IMR-90 (cell line): ENCODE data around the gene MAGI2. TPM values are rescaled to one million over a fixed set of nuclear protein-coding genes. Genes with fewer than 3 reads are reported as not detected.
A peak's percentile ranks its signal among the peaks of the same experiment; 100 is the strongest.

Experiments
- ATAC-seq: fragments of 200-7000 bp; cut with Tn5 transposase; 2 replicates; pipeline ENCODE4 v1.9.1; 2020; ENCODE audit warnings: low read depth, mild to moderate bottlenecking, moderate library complexity
- BruUV-seq: library from RNA; stranded (reverse); fragments of 400-500 nt; replicated peaks from 2 replicates; lab custom pipeline; 2021; lab: Mats Ljungman, UMichigan
- CTCF ChIA-PET: fragments of 300-600 bp; formaldehyde crosslinking; extraction: SDS; loops from one replicate; lab custom pipeline; 2021; ENCODE audit warnings: antibody characterized with exemption; lab: Yijun Ruan, JAX
- POLR2A ChIA-PET: fragments of 300-600 bp; sonication (Branson Sonifier 250); formaldehyde crosslinking; loops from one replicate; lab custom pipeline; 2022; ENCODE audit warnings: antibody characterized with exemption; ENCODE audit not compliant: unreplicated experiment; lab: Charles Lee
- DNase-seq: peaks from one replicate; pipeline ENCODE4 v3.0.0; 2013
- H2AFZ ChIP-seq: replicated peaks from 2 replicates; pipeline ENCODE3; 2013; ENCODE audit warnings: low read length, mild to moderate bottlenecking; ENCODE audit not compliant: poor library complexity
- H2AK5ac ChIP-seq: 2 replicates; pipeline ENCODE4 v1.6.1; 2013; ENCODE audit warnings: low read depth, low read length, inconsistent platforms
- H2AK9ac ChIP-seq: replicated peaks from 2 replicates; pipeline ENCODE3; 2013; ENCODE audit warnings: mild to moderate bottlenecking, low read depth, low read length, moderate library complexity; ENCODE audit not compliant: poor library complexity
- H2BK120ac ChIP-seq: 2 replicates; pipeline ENCODE4 v1.6.1; 2013; ENCODE audit warnings: low read depth, low read length, inconsistent platforms
- H2BK15ac ChIP-seq: 3 replicates; pipeline ENCODE4 v1.6.1; 2013; ENCODE audit warnings: low read depth, low read length, inconsistent platforms
- H2BK20ac ChIP-seq: 2 replicates; pipeline ENCODE4 v1.6.1; 2013; ENCODE audit warnings: low read depth, mild to moderate bottlenecking, inconsistent platforms, low read length, moderate library complexity
- H2BK5ac ChIP-seq: 2 replicates; pipeline ENCODE4 v1.6.1; 2013; ENCODE audit warnings: mild to moderate bottlenecking, low read depth, low read length, inconsistent platforms; ENCODE audit not compliant: poor library complexity, severe bottlenecking
- H3K14ac ChIP-seq: replicated peaks from 2 replicates; pipeline ENCODE4 v1.6.1; 2013; ENCODE audit warnings: low read depth, low read length, inconsistent platforms
- H3K18ac ChIP-seq: 2 replicates; pipeline ENCODE4 v1.6.1; 2013; ENCODE audit warnings: low read depth, low read length, control low read depth
- H3K23ac ChIP-seq: 2 replicates; pipeline ENCODE4 v1.6.1; 2013; ENCODE audit warnings: low read depth, low read length, inconsistent platforms
- H3K27ac ChIP-seq: 2 replicates; pipeline ENCODE4 v1.5.1; 2013; ENCODE audit warnings: mild to moderate bottlenecking, control low read depth, low read length; ENCODE audit not compliant: insufficient read depth
- H3K27me3 ChIP-seq: 2 replicates; pipeline ENCODE4 v1.6.1; 2013; ENCODE audit warnings: low read length; ENCODE audit not compliant: control insufficient read depth, insufficient read depth
- H3K36me3 ChIP-seq: 2 replicates; pipeline ENCODE4 v1.6.1; 2013; ENCODE audit warnings: low read length, mixed read lengths; ENCODE audit not compliant: control insufficient read depth, insufficient read depth
- H3K4ac ChIP-seq: 2 replicates; pipeline ENCODE4 v1.6.1; 2013; ENCODE audit warnings: low read depth, low read length, inconsistent platforms
- H3K4me1 ChIP-seq: 2 replicates; pipeline ENCODE4 v1.6.1; 2013; ENCODE audit warnings: low read length, mixed read lengths; ENCODE audit not compliant: control insufficient read depth, insufficient read depth
- H3K4me2 ChIP-seq: 2 replicates; pipeline ENCODE4 v1.6.1; 2013; ENCODE audit warnings: low read depth, mild to moderate bottlenecking, control low read depth, low read length, moderate library complexity
- H3K4me3 ChIP-seq: 2 replicates; pipeline ENCODE4 v1.5.1; 2013; ENCODE audit warnings: low read depth, mild to moderate bottlenecking, control low read depth, low read length, moderate library complexity; ENCODE audit not compliant: insufficient read depth
- H3K56ac ChIP-seq: 2 replicates; pipeline ENCODE4 v1.6.1; 2013; ENCODE audit warnings: low read length, inconsistent platforms; ENCODE audit not compliant: insufficient read depth; ENCODE audit errors: extremely low read depth
- H3K79me1 ChIP-seq, 2 experiments: 2 replicates each; pipeline ENCODE4 v1.6.1; 2013; ENCODE audit warnings: low read length in 2 of 2, inconsistent platforms in 1 of 2, low read depth in 1 of 2
- H3K9ac ChIP-seq: 2 replicates; pipeline ENCODE4 v1.6.1; 2013; ENCODE audit warnings: low read depth, low read length, control low read depth
- H3K9me1 ChIP-seq: 2 replicates; pipeline ENCODE4 v1.6.1; 2013; ENCODE audit warnings: low read length, inconsistent platforms; ENCODE audit not compliant: insufficient read depth
- H3K9me3 ChIP-seq: 2 replicates; pipeline ENCODE4 v1.6.1; 2013; ENCODE audit warnings: low read length; ENCODE audit not compliant: control insufficient read depth, insufficient read depth
- H4K20me1 ChIP-seq: 2 replicates; pipeline ENCODE4 v1.6.1; 2013; ENCODE audit warnings: low read length, inconsistent platforms; ENCODE audit not compliant: insufficient read depth
- H4K5ac ChIP-seq: 2 replicates; pipeline ENCODE4 v1.6.1; 2013; ENCODE audit warnings: mild to moderate bottlenecking, low read depth, low read length, control low read depth
- H4K8ac ChIP-seq, 2 experiments: 2 replicates each; pipeline ENCODE4 v1.6.1; 2013; ENCODE audit warnings: low read depth in 2 of 2, low read length in 2 of 2, control low read depth in 1 of 2, inconsistent platforms in 1 of 2
- H4K91ac ChIP-seq: 2 replicates; pipeline ENCODE4 v1.6.1; 2013; ENCODE audit warnings: low read depth, low read length, inconsistent platforms; ENCODE audit not compliant: insufficient read depth
- BHLHE40 ChIP-seq: fragments of 150-350 bp; IDR thresholded peaks from 2 replicates; pipeline ENCODE4 v1.6.1; 2016; ENCODE audit warnings: mild to moderate bottlenecking, low read depth, low read length
- CEBPB ChIP-seq: IDR thresholded peaks from 2 replicates; pipeline ENCODE4 v1.6.1; 2012; ENCODE audit warnings: low read depth, low read length, improper control_type of control experiment
- CTCF ChIP-seq: conservative IDR thresholded peaks from 2 replicates; pipeline ENCODE4 v1.5.1; 2012; ENCODE audit warnings: mild to moderate bottlenecking, low read depth, low read length, improper control_type of control experiment
- ELK1 ChIP-seq: fragments of 150-350 bp; IDR thresholded peaks from 2 replicates; pipeline ENCODE4 v1.6.1; 2016; ENCODE audit warnings: low read depth, mild to moderate bottlenecking, low read length, moderate library complexity, borderline replicate concordance
- FOS ChIP-seq: fragments of 150-350 bp; IDR thresholded peaks from 2 replicates; pipeline ENCODE4 v1.6.1; 2016; ENCODE audit warnings: low read depth, low read length
- MAFK ChIP-seq: IDR thresholded peaks from 2 replicates; pipeline ENCODE4 v1.6.1; 2012; ENCODE audit warnings: low read depth, low read length, improper control_type of control experiment
- MXI1 ChIP-seq: IDR thresholded peaks from 2 replicates; pipeline ENCODE4 v1.6.1; 2012; ENCODE audit warnings: low read depth, mild to moderate bottlenecking, low read length, moderate library complexity, borderline replicate concordance
- NFE2L2 ChIP-seq: fragments of 150-350 bp; IDR thresholded peaks from 2 replicates; pipeline ENCODE4 v1.6.1; 2016; ENCODE audit warnings: low read depth, mild to moderate bottlenecking, low read length
- POLR2A ChIP-seq: IDR thresholded peaks from 2 replicates; pipeline ENCODE4 v1.6.1; 2012; ENCODE audit warnings: mild to moderate bottlenecking, low read depth, low read length
- RFX5 ChIP-seq: IDR thresholded peaks from 2 replicates; pipeline ENCODE4 v1.8.0; 2012; ENCODE audit warnings: low read depth, mild to moderate bottlenecking, low read length, moderate library complexity
- SMC3 ChIP-seq: fragments of 150-350 bp; IDR thresholded peaks from 2 replicates; pipeline ENCODE4 v1.6.1; 2016; ENCODE audit warnings: low read depth, mild to moderate bottlenecking, antibody characterized with exemption, low read length, moderate library complexity
- USF2 ChIP-seq: fragments of 150-350 bp; IDR thresholded peaks from 2 replicates; pipeline ENCODE4 v1.6.1; 2017; ENCODE audit warnings: mild to moderate bottlenecking, antibody characterized with exemption, low read length, low read depth
- WGBS, 2 experiments: methylation state at CpG; one replicate each; pipeline versions ENCODE4 v1.1.5 to v1.1.7; 2013; ENCODE audit warnings: missing lambda C conversion rate in 2 of 2; ENCODE audit not compliant: insufficient read length in 1 of 2; ENCODE audit errors: extremely low coverage in 2 of 2; 5-methylcytosine and 5-hydroxymethylcytosine counted together
- dilution Hi-C: fragments of 300-500 bp; cut with HindIII; formaldehyde crosslinking; loops from one replicate; pipeline ENCODE4 v1.14.3; 2018; ENCODE audit warnings: low sequenced_read_pairs; ENCODE audit not compliant: unreplicated experiment
- in situ Hi-C: fragments of 300-500 bp; cut with MboI; formaldehyde crosslinking; loops from 3 replicates; pipeline ENCODE4 v1.14.3; 2019; ENCODE audit warnings: low sequenced_read_pairs, inconsistent platforms, mixed read lengths
- intact Hi-C: fragments of 100-400 bp; cut with micrococcal nuclease; formaldehyde crosslinking; loops from 2 replicates; pipeline ENCODE4 v1.10.0; 2022
- polyA plus RNA-seq, 3 experiments: library from polyadenylated mRNA; depleted of rRNA; stranded (reverse); fragments of >200 nt; gene quantifications; 2 replicates each; pipeline ENCODE4 v1.2.3, GENCODE V29; 2012; ENCODE audit warnings: low replicate concordance in 1 of 3
- total RNA-seq: library from RNA; depleted of rRNA; stranded (reverse); fragments of >200 nt; gene quantifications from 2 replicates; pipeline ENCODE4 v1.2.3, GENCODE V29; 2012

MAGI2 gene
- total and polyA plus RNA-seq, 2 of the 4 experiments (the other 2 are of a cell fraction): 2.5 to 17.9 TPM

GRCh38 chr7:78417180-78417853 is 1036.2 kb downstream of the MAGI2 start:
- Histone ChIP-seq H4K5ac (no peak overlapping the region), H3K9me1 (no peaks in the 10 kb centered on the region), H2AK9ac (no peak overlapping the region), H2BK20ac (no peak overlapping the region), H3K23ac (no peak overlapping the region), H3K18ac (no peak overlapping the region), H3K9me3 (peaks cover 2% of the 10 kb centered on the region; the same call in 1 of the 2 replicates), H3K27ac (no peak overlapping the region), H3K4ac (no peak overlapping the region), H3K14ac (no peak overlapping the region), H3K4me1 (no peaks in the 10 kb centered on the region), H4K20me1 (no peaks in the 10 kb centered on the region), H3K79me1 (no peaks in the 10 kb centered on the region), H2AFZ (no peak overlapping the region), H4K8ac (no peak overlapping the region), H3K56ac (no peak overlapping the region), H3K27me3 (no peaks in the 10 kb centered on the region), H2BK15ac (no peak overlapping the region), H3K9ac (no peak overlapping the region), H2BK120ac (no peak overlapping the region), H3K4me3 (no peak overlapping the region), H4K91ac (no peak overlapping the region), H3K36me3 (no peaks in the 10 kb centered on the region), H2BK5ac (no peak overlapping the region), H3K4me2 (no peak overlapping the region), H2AK5ac (no peak overlapping the region)
- peak; percentile 36; the same call in 1 of the 2 replicates for TF ChIP-seq MAFK
- TF ChIP-seq NFE2L2: peak; percentile 87
- no peak for TF ChIP-seq BHLHE40
- no peak for TF ChIP-seq FOS
- no peak for TF ChIP-seq POLR2A
- no peak for TF ChIP-seq RFX5
- TF ChIP-seq USF2: no peak
- TF ChIP-seq MXI1: no peak
- no peak for TF ChIP-seq CTCF
- TF ChIP-seq SMC3: no peak
- no peak for TF ChIP-seq ELK1
- no peak for TF ChIP-seq CEBPB
- no TSS peak for BruUV-seq
- DNase-seq (no peak), ATAC-seq (no peak)
- in situ Hi-C loops (no loop called here), intact Hi-C loops (no loop called here), dilution Hi-C loops (no loop called here)
- CTCF ChIA-PET: no interaction called here
- POLR2A ChIA-PET: no interaction called here
- no CpG with 5 or more reads among the region's 4 CpGs for WGBS, 2 experiments
